Endothelial cell of umbilical vein (primary cell): Measurements from ENCODE around the gene COPE. TPM values are rescaled to one million over a fixed set of nuclear protein-coding genes. Genes with fewer than 3 reads are reported as not detected.

Experiments used
- BruUV-seq: library from RNA; stranded (reverse); fragments of 400-500 nt; replicated peaks from 2 replicates; lab custom pipeline; 2021; lab: Mats Ljungman, UMichigan
- CTCF ChIA-PET: fragments of 300-600, 350-600 bp; sonication (Branson Sonifier 250); formaldehyde crosslinking; loops from one replicate; lab custom pipeline; 2021; ENCODE audit warnings: antibody characterized with exemption, inconsistent platforms; lab: Charles Lee
- POLR2A ChIA-PET: fragments of 300-600, 350-600 bp; sonication (Branson Sonifier 250); formaldehyde crosslinking; loops from one replicate; lab custom pipeline; 2021; ENCODE audit warnings: antibody characterized with exemption, inconsistent platforms; lab: Charles Lee
- DNase-seq: peaks from one replicate; pipeline ENCODE4 v3.0.0-alpha.2; 2011; ENCODE audit warnings: low read depth, low spot score
- FAIRE-seq: peaks from 2 replicates; lab custom pipeline; 2011; peaks lifted over from hg19 to GRCh38; lab: Jason Lieb, UNC
- H2AFZ ChIP-seq: 2 replicates; pipeline ENCODE4 v1.6.0; 2012; ENCODE audit warnings: low read depth, low read length, control low read depth, inconsistent platforms
- H3K27ac ChIP-seq: 2 replicates; pipeline ENCODE4 v1.5.1; 2011; ENCODE audit warnings: low read depth, mild to moderate bottlenecking, control low read depth, low read length, moderate library complexity; ENCODE audit not compliant: insufficient read depth
- H3K27me3 ChIP-seq, 2 experiments: 2 replicates each; pipeline versions ENCODE4 v1.6.0 to v1.6.1; 2011; ENCODE audit warnings: low read length in 2 of 2, mixed read lengths in 1 of 2; ENCODE audit not compliant: control insufficient read depth in 2 of 2, insufficient read depth in 2 of 2
- H3K36me3 ChIP-seq, 2 experiments: 2 replicates in 1 of 2; 3 replicates in 1 of 2; pipeline ENCODE4 v1.5.1; 2011; ENCODE audit warnings: low read length in 2 of 2, mild to moderate bottlenecking in 1 of 2, moderate library complexity in 1 of 2; ENCODE audit not compliant: control insufficient read depth in 2 of 2, insufficient read depth in 2 of 2; ENCODE audit errors: extremely low read depth in 1 of 2
- H3K4me1 ChIP-seq: 3 replicates; pipeline ENCODE4 v1.5.1; 2011; ENCODE audit warnings: mild to moderate bottlenecking, low read length; ENCODE audit not compliant: control insufficient read depth, insufficient read depth; ENCODE audit errors: extremely low read depth
- H3K4me2 ChIP-seq: 2 replicates; pipeline ENCODE4 v1.6.1; 2011; ENCODE audit warnings: low read length, control low read depth, mixed read lengths; ENCODE audit not compliant: insufficient read depth
- H3K4me3 ChIP-seq, 3 experiments: fragments of 200-600 bp in 1 of 3; sonication (generic), shearing (Covaris generic) in 1 of 3; replicated peaks in 1 of 3; 2 replicates each; pipeline ENCODE4 v1.5.1; 2011 to 2016; ENCODE audit warnings: control low read depth in 3 of 3, low read length in 3 of 3, mild to moderate bottlenecking in 2 of 3, inconsistent platforms in 1 of 3, low read depth in 1 of 3, moderate library complexity in 1 of 3; ENCODE audit not compliant: insufficient read depth in 1 of 3
- H3K79me2 ChIP-seq: 2 replicates; pipeline ENCODE4 v1.6.0; 2012; ENCODE audit warnings: low read length, inconsistent platforms; ENCODE audit not compliant: control insufficient read depth, insufficient read depth
- H3K9ac ChIP-seq: replicated peaks from 2 replicates; pipeline ENCODE3; 2011; ENCODE audit warnings: low read length, control low read depth; ENCODE audit not compliant: insufficient read depth; ENCODE audit errors: extremely low read depth
- H3K9me1 ChIP-seq: replicated peaks from 3 replicates; pipeline ENCODE4 v1.6.0; 2011; ENCODE audit warnings: mild to moderate bottlenecking, low read length; ENCODE audit not compliant: control insufficient read depth, insufficient read depth; ENCODE audit errors: extremely low read depth
- H3K9me3 ChIP-seq: replicated peaks from 2 replicates; pipeline ENCODE4 v1.5.1; 2012; ENCODE audit warnings: low read length, inconsistent platforms; ENCODE audit not compliant: control insufficient read depth, insufficient read depth
- H4K20me1 ChIP-seq: replicated peaks from 2 replicates; pipeline ENCODE3; 2011; ENCODE audit warnings: mild to moderate bottlenecking, low read length; ENCODE audit not compliant: control insufficient read depth, insufficient read depth; ENCODE audit errors: extremely low read depth
- CTCF ChIP-seq, 2 donors: IDR thresholded peaks; 1 replicate in 1 of 2; 2 replicates in 1 of 2; pipeline ENCODE4 v1.5.1; 2011; ENCODE audit warnings: low read length in 2 of 2, mild to moderate bottlenecking in 2 of 2, moderate library complexity in 2 of 2, control low read depth in 1 of 2, inconsistent platforms in 1 of 2, low read depth in 1 of 2; ENCODE audit not compliant: insufficient read depth in 1 of 2; ENCODE audit errors: extremely low read depth in 1 of 2
- EZH2 ChIP-seq: IDR thresholded peaks from 2 replicates; pipeline ENCODE4 v1.6.1; 2012; ENCODE audit warnings: borderline replicate concordance, low read depth, mild to moderate bottlenecking, moderate library complexity, low read length, inconsistent platforms; ENCODE audit not compliant: severe bottlenecking
- FOS ChIP-seq: IDR thresholded peaks from 2 replicates; pipeline ENCODE4 v1.6.1; 2011; ENCODE audit warnings: mild to moderate bottlenecking, low read length, moderate library complexity, borderline replicate concordance; ENCODE audit not compliant: insufficient read depth
- GATA2 ChIP-seq: IDR thresholded peaks from 2 replicates; pipeline ENCODE4 v1.7.0; 2011; ENCODE audit warnings: low read depth, mild to moderate bottlenecking, moderate library complexity, mixed read lengths, low read length; ENCODE audit not compliant: insufficient read length, insufficient read depth
- JUN ChIP-seq: IDR thresholded peaks from 2 replicates; pipeline ENCODE4 v1.6.1; 2011; ENCODE audit warnings: borderline replicate concordance, low read depth; ENCODE audit not compliant: insufficient read length, insufficient read depth
- MAX ChIP-seq: IDR thresholded peaks from 2 replicates; pipeline ENCODE4 v1.6.1; 2011; ENCODE audit not compliant: insufficient read depth, insufficient read length
- MYC ChIP-seq: IDR thresholded peaks from one replicate; pipeline ENCODE4 v1.6.1; 2011; ENCODE audit warnings: mild to moderate bottlenecking, low read depth, low read length
- POLR2A ChIP-seq: IDR thresholded peaks from 2 replicates; pipeline ENCODE4 v1.6.1; 2012; ENCODE audit warnings: low read depth, mild to moderate bottlenecking, control low read depth, low read length
- POLR2AphosphoS5 ChIP-seq: IDR thresholded peaks from 2 replicates; pipeline ENCODE4 v1.6.1; 2012; ENCODE audit warnings: low read depth, mild to moderate bottlenecking, control low read depth, low read length, moderate library complexity; ENCODE audit not compliant: insufficient read depth
- dilution Hi-C: fragments of 300-500 bp; cut with MboI; formaldehyde crosslinking; loops from one replicate; pipeline ENCODE4 v1.15.0; 2019; ENCODE audit warnings: low sequenced_read_pairs; ENCODE audit not compliant: extremely low pct_ligation_motif_present
- intact Hi-C: fragments of 100-400 bp; cut with micrococcal nuclease; formaldehyde crosslinking; loops from one replicate; pipeline ENCODE4 v1.10.0; 2022
- polyA plus RNA-seq, 4 experiments: library from polyadenylated mRNA; depleted of rRNA in 3 of 4; stranded (reverse) in 3 of 4; unstranded in 1 of 4; fragments of >200 nt; gene quantifications; 2 replicates each; pipeline versions ENCODE4 v1.2.1 to v1.2.3, GENCODE V29; 2011 to 2012; ENCODE audit warnings: missing spikeins in 1 of 4
- total RNA-seq: library from RNA; stranded (reverse); gene quantifications from 2 replicates; pipeline ENCODE4 v1.2.3, GENCODE V29; 2021

COPE gene
- total and polyA plus RNA-seq, 2 donors (not counting 3 experiments of a cell fraction or from before 2014, with no cell fraction given): 252 to 407 TPM

GRCh38 chr19:18896421-18896841 lies 22.8 kb downstream of the COPE start:
- ChIA-PET POLR2A (no interaction called here), CTCF (interaction anchor here (1.1 to 2.8 kb wide), 3 partner anchors 23 to 49 kb away, joined by 4 to 11 read pairs (median 4); partner anchors contain the start of genes COPE and DDX49)
- Histone ChIP-seq H3K4me3 (peak overlapping the region in 1 of 3 experiments; percentile 22), H3K4me2 (no peak overlapping the region), H3K27ac (no peak overlapping the region), H3K27me3 (peaks cover 0 to 2% of the 10 kb centered on the region in 2 experiments), H3K36me3 (peaks cover 0 to 11% of the 10 kb centered on the region in 2 experiments), H2AFZ (no peak overlapping the region), H3K4me1 (no peaks in the 10 kb centered on the region), H3K79me2 (no peaks in the 10 kb centered on the region), H4K20me1 (no peaks in the 10 kb centered on the region), H3K9ac (no peak overlapping the region), H3K9me3 (no peaks in the 10 kb centered on the region), H3K9me1 (no peaks in the 10 kb centered on the region)
- no TSS peak for BruUV-seq
- no peak for TF ChIP-seq MAX
- TF ChIP-seq JUN: no peak
- no peak for TF ChIP-seq GATA2
- no peak for TF ChIP-seq POLR2AphosphoS5
- no peak for TF ChIP-seq FOS
- no peak for TF ChIP-seq POLR2A
- no peak for TF ChIP-seq MYC
- TF ChIP-seq EZH2: no peak
- TF ChIP-seq CTCF (IDR thresholded peaks at IDR 0.05; ENCODE audit: extremely low read depth in 1 of 2, insufficient read depth in 1 of 2, low read depth in 1 of 2, low read length in 2 of 2): no peak
- dilution Hi-C loops: no loop called here
- intact Hi-C loops: loop anchor here (5.0 kb wide), 1 partner anchor 76 kb away; no protein-coding TSS in a partner anchor
- FAIRE-seq: no peak
- DNase-seq: no peak
